ENCODE data around the gene SNX20.

SNX20 gene

GRCh38 chr16:50628156-50628802, 52.8 kb downstream of the SNX20 start:
- no peak overlapping the region for H3K27ac ChIP-seq

GRCh38 chr16:50627419-50627818, 53.7 kb downstream of the SNX20 start:
- TF ChIP-seq, protein P1, sequence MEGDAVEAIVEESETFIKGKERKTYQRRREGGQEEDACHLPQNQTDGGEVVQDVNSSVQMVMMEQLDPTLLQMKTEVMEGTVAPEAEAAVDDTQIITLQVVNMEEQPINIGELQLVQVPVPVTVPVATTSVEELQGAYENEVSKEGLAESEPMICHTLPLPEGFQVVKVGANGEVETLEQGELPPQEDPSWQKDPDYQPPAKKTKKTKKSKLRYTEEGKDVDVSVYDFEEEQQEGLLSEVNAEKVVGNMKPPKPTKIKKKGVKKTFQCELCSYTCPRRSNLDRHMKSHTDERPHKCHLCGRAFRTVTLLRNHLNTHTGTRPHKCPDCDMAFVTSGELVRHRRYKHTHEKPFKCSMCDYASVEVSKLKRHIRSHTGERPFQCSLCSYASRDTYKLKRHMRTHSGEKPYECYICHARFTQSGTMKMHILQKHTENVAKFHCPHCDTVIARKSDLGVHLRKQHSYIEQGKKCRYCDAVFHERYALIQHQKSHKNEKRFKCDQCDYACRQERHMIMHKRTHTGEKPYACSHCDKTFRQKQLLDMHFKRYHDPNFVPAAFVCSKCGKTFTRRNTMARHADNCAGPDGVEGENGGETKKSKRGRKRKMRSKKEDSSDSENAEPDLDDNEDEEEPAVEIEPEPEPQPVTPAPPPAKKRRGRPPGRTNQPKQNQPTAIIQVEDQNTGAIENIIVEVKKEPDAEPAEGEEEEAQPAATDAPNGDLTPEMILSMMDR (conservative IDR thresholded peaks at IDR 0.05) = no peak
- H3K27ac ChIP-seq = no peak overlapping the region

More at GRCh38 chr16:50628156-50628802, 52.8 kb downstream of the SNX20 start:
- TF ChIP-seq, protein P1 (conservative IDR thresholded peaks at IDR 0.05) = no peak

GRCh38 chr16:50626868-50627267, 54.2 kb downstream of the SNX20 start:
- TF ChIP-seq, protein P1 (conservative IDR thresholded peaks at IDR 0.05) = no peak
- no peak overlapping the region for H3K27ac ChIP-seq

- TF ChIP-seq, protein P1 (conservative IDR thresholded peaks at IDR 0.05) = no peak
- H3K27ac ChIP-seq = no peak overlapping the region
These were observed 55.7 kb downstream of the SNX20 start for GRCh38 chr16:50625374-50625773.

DNA sequence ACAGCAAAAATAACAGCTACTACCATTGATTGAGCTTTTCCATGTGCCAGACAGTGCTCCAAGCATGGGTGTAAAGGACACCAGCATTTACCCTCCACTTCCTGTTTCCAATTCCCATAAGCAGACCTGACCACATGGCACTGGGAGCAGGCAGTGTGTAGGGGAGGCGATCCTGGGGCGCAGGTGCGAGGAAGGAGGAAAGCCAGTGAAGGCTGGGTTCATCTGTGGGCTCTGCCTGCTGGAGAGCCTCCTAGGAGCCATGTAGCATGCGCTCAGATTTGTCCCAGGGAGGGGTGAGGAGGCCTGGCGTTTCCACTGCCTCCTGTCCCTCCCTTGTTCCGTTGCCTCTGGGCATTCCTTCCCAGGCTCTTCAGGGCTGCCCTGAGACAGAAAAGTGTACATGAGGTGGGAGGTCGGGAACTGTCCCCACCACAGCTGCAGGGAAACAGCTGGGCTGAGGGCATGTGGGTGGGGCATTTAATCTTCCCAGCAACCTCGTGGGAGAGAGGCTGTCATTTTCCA, 56.6 kb downstream of the SNX20 start:
- TF ChIP-seq, protein P1 (conservative IDR thresholded peaks at IDR 0.05) = no peak
- H3K27ac ChIP-seq = no peak overlapping the region

GRCh38 chr16:50622643-50623369, 58.3 kb downstream of the SNX20 start:
- TF ChIP-seq, protein P1 (conservative IDR thresholded peaks at IDR 0.05) = no peak
- H3K27ac ChIP-seq = no peak overlapping the region

DNA sequence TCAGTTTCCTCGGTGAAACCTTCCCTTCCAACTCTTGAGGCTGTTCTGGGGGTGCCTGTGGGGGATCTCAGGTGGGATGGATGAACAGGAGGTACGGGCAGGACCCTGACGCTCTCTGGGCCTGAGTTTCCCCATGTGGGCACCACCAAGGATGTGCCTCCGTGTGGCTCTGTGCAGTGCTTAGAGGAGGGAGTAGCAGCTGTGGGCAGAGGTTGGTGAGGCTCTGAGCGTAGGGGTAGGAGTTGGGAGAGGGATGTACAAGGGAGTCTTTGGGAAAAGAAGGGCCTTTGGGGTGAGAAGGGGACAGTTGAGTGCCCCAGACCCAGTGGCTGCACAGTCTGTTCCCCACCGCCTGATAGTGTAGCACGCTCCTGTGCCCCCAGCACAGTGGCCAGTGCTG, 59.1 kb downstream of the SNX20 start:
- TF ChIP-seq, protein P1 (conservative IDR thresholded peaks at IDR 0.05) = no peak
- no peak overlapping the region for H3K27ac ChIP-seq
